Activated gamma-delta T cell treated with anti-CD3 and anti-CD28 coated beads, Interleukin-2, amount 50 U/mL, for 16 hours (primary cell): ENCODE results near the gene ATMIN.

Experiments
- DNase-seq: peaks from one replicate; pipeline ENCODE4 v3.0.0-alpha.2; 2020; ENCODE audit warnings: low read depth

The ATMIN gene

GRCh38 chr16:81005610-81006161 is 30.0 kb upstream of the ATMIN start:
- no peak for DNase-seq

DNA sequence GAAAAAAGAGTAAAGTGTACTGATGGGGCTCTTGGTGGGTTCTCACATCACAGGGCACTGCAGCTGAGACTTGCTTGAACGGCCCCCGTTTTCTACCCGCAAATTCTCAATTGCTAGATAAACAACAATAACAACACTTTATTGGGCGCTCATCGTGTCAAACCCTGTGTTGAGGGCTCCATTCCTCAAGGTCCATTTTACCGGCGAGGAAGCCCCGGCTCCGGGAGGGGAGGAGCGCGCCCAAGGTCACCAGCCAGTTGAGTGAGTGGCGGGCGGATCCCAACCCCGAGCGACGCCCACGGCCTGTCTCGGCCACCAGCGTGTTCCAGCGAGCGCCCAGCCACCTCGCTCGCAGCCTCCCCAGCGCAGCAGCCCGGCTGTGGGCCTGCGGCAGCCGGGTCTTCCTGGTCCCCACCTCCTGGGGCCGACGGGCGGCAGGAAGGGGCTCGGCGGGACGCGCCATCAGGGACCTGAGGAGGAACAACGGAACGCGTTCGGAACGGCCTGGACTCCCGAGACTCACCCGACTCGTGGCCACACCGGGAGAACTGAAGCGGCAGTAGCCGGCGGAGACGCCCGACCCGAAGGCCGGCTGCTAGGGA is 29.3 kb upstream of the ATMIN start:
- peak; percentile 52 for DNase-seq

- DNase-seq: peak; percentile 94
Observed at GRCh38 chr16:81006813-81007695, 28.6 kb upstream of the ATMIN start, which contains the start of the genes CENPN and CMC2. TSS of gene CENPN (plus strand) at chr16:81007214. CDS start at chr16:81011940, 4,726 bp downstream. TSS of gene CMC2 (minus strand) at chr16:81006885. CDS start at chr16:80997394, 9,491 bp downstream.

GRCh38 chr16:81008505-81008789 is 27.2 kb upstream of the ATMIN start:
- DNase-seq: no peak

GRCh38 chr16:81012974-81013373 is 22.7 kb upstream of the ATMIN start:
- no peak for DNase-seq

- DNase-seq: no peak
Observed at GRCh38 chr16:81014672-81015071, 21.0 kb upstream of the ATMIN start.

DNA sequence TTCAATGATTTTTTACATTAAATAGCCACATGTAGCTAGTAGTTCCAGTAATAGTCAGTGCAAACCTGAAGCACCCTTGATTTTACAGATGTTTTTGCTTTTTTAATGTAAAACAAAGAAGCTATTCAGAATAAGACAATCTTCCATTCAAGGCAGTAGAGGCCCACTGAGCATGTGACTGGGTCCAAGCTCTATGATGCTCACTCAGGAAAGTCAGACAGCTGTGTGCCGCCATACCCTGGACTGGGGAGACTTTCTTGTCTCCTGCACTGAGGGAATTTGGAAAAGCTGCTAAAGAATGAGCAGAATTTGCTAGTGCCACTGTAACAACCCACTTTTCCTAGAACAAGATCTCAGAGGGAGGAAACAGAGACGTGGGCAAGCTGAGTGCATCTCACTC is 17.1 kb upstream of the ATMIN start:
- no peak for DNase-seq

GRCh38 chr16:81026429-81026828 is 9.2 kb upstream of the ATMIN start:
- no peak for DNase-seq

- no peak for DNase-seq
Observed at GRCh38 chr16:81029930-81030604, 5.6 kb upstream of the ATMIN start.

DNA sequence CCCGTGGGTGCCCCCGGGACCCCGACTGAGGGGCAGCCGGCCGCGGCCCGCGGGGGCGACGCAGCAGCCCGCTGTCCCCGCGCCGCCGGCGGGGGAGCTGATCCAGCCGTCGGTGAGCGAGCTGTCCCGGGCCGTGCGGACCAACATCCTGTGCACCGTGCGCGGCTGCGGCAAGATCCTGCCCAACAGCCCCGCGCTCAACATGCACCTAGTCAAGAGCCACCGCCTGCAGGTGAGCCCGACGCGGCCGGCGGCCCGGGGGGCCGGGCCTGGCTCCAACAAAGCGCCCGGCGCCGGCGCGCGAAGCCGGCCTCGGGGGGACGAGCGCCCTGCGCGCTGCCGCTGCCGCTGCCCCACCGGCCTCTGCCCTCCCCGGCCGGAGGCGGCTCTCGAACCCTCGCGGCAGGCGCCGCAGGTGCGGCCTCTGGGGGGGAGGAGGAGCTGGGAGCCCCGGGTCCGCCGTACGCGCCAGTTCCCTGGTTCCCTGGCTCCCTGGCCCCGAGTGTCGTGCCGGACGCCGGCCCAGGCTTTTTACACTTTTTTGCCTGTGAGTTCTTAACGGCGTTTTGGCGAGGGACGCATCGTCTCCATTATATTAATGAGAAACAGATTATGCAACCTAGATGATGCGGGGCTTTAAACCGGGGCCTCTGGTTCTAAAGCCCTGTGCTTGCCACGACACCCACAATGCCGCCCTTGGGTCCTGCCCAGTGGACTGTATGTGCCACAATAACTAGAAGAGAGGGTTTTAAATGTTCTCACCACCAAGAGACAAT is 521 bp downstream of the ATMIN start:
- DNase-seq: peak; percentile 14

DNA sequence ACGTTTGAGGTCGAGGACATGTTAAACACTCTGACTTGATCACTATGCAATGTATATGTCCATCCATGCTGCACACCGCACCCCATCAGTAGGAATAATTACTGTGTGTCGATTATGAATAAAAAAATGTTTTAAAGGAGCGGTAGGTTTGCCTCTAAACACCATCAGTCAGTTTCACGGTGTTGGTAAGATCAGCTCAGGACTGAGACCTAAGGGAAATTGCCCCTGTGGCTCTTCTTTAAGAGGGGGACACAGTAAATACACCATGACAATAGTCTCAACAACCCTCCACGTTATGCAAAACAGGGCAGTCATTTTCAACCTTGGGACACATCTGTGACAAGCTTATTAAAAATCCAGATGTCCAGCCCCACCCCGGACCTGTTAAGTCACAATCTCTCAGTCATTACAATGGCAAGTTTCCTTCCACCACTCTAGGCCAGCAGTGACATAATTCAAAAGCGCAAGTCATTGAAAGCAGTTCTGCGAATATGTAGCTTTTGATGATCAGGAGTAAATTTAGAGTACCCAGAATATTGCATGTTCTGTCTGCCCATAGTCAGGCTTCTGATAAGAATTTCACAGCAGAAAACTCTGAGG is 1.2 kb downstream of the ATMIN start:
- no peak for DNase-seq

GRCh38 chr16:81040131-81040530 is 4.5 kb downstream of the ATMIN start:
- DNase-seq: no peak

- DNase-seq: no peak
Observed at GRCh38 chr16:81040842-81041241, 5.2 kb downstream of the ATMIN start.

- no peak for DNase-seq
Observed at GRCh38 chr16:81041696-81042095, 6.1 kb downstream of the ATMIN start.

- DNase-seq: no peak
Observed at GRCh38 chr16:81042821-81043220, 7.2 kb downstream of the ATMIN start.

DNA sequence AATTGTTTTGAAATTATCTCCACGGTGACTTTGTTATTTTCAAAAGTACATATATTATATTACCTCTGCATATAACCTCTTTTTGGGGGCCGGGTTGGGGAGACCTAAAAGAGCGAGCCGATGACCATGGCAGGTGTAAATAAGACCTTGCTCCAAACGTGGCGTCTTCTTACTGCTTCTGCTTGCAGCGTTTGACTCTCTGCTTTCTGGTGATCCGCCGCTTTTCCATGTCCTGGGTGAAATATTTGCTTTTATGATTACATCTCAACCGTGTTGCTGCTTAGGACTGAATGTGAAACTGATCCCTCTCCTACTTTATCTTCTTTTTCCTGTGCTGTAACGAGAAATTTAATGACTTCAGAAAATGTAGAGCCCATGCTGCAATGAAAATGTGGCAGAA is 18.1 kb downstream of the ATMIN start:
- DNase-seq: no peak

DNA sequence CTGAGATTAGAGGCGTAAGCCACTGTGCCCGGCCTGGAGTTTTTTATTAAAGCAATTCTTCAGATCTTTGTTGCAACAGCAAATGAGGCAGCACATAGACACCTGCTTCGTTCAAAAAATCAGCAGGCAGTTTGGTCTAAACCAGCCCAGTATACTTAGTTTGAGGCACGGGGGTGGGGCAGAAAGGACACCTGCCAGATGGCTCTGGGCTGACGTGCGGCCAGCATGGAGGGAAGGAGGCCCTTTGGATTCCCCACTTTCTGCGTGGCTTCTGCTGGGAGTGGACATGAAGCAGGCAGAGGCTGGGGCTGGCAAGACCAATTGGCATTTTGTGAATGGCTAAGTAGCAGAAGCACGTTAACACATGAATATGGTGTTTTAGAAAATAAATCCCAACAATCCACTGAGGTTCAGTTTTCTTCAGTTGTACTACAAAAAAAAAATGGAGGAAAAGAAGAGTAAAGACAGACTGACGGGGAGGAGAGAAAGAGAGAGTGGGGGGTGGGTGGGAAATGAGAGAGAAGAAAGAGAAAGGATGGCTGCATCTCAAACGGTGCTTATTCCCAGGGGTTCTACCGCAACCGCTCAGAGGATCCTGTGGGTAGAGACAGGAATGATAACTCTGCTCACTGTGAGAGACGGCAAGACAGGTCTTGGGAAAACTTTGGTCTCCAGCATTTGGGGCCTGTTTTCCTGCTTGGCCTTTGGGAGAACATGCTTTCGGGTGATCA is 25.1 kb downstream of the ATMIN start:
- no peak for DNase-seq

GRCh38 chr16:81061307-81061640 is 25.6 kb downstream of the ATMIN start:
- DNase-seq: no peak

DNA sequence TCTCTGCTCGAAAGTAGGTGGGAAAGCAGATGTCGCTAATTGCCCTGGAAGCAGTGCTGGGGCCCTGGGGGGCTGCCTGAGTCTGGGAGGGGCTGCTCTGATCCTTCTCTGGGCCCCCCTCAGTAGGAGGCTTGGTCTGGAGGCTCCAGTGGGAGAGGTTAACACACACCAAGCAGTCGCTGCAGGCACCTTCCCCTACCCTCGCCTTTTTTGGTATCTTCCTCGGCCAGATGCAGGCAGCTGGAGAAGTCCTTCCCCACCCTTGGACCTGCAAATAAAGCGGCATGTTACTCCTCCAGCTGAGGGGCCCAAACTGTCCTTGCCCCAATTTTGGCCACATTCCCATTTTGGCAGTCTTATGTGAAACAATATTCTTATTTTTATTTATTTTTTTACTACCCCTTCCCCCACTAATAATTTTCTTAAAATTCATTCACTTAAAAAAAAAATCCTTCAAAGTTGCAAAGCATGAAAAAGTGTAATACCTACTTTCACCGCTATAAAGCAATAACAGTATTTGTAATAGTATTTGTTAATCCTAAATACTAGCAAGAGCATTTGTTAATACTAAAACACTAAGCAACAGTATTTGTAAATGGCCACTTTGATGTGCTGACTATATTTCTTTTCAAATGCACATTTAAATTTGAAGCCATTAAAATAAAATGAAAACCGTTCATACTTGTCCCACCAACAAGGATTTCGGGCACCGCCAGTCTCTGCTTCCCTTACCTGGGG is 26.4 kb downstream of the ATMIN start:
- DNase-seq: no peak

DNA sequence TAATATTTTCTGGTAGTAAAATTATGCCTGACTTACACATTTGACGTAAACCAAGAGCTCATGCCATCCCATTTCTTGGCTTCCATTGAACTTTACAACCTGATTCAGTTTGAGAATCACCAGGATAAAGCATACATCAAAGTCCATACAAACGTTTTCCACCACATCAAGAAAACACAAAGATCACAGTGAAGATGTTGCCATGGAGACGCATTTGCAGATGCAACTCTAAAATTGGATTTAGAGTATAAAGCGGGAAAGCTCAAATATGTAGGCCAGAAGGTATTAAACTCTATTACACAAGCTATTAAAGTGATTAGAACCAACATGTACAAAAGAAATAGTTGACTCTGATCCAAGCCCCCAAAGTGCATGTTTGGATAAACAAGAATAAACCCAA is 31.0 kb downstream of the ATMIN start:
- DNase-seq: no peak
